ENCODE results near the gene TNFAIP8. TPM values are rescaled to one million over a fixed set of nuclear protein-coding genes. Genes with fewer than 3 reads are reported as not detected.

Gene TNFAIP8
- total RNA-seq, 4 donors from 2014 or later = 37.2 to 49.1 (median 43.3) TPM

- H3K4me1 ChIP-seq = peaks cover 30% of the 10 kb centered on the region
Measured at GRCh38 chr5:119397518-119398380, 41.9 kb downstream of the TNFAIP8 start.

GRCh38 chr5:119398727-119399466 is 43.1 kb downstream of the TNFAIP8 start:
- peak; percentile 85 to 88 for DNase-seq (ENCODE audit: low spot score in 2 of 2)
- Histone ChIP-seq H3K4me3 (no peak overlapping the region), H3K36me3 (no peaks in the 10 kb centered on the region), H3K27me3 (no peaks in the 10 kb centered on the region), H3K27ac (peak overlapping the region; percentile 74), H3K9me3 (no peaks in the 10 kb centered on the region), H3K4me1 (peaks cover 30% of the 10 kb centered on the region)
- 40% methylated on average over 12 of the region's 12 CpGs for WGBS
- no peak for TF ChIP-seq CTCF (IDR thresholded peaks at IDR 0.05)
- TF ChIP-seq POLR2A (IDR thresholded peaks at IDR 0.05) = no peak
- TF ChIP-seq EP300 (IDR thresholded peaks at IDR 0.05) = no peak
- TF ChIP-seq POLR2AphosphoS5 (IDR thresholded peaks at IDR 0.05) = peak; percentile 16 to 77 (median 74)

More at GRCh38 chr5:119397518-119398380, 41.9 kb downstream of the TNFAIP8 start:
- Histone ChIP-seq H3K36me3 (no peaks in the 10 kb centered on the region), H3K9me3 (no peaks in the 10 kb centered on the region), H3K4me3 (no peak overlapping the region), H3K27ac (peak overlapping the region; percentile 74), H3K27me3 (no peaks in the 10 kb centered on the region)
- TF ChIP-seq POLR2AphosphoS5 (IDR thresholded peaks at IDR 0.05) = no peak
- no peak for TF ChIP-seq POLR2A (IDR thresholded peaks at IDR 0.05)
- no peak for TF ChIP-seq CTCF (IDR thresholded peaks at IDR 0.05)
- TF ChIP-seq EP300 (IDR thresholded peaks at IDR 0.05) = no peak
- no peak for DNase-seq (ENCODE audit: low spot score in 2 of 2)
- WGBS = 56% methylated on average over 10 of the region's 10 CpGs

GRCh38 chr5:119400245-119400644 is 44.4 kb downstream of the TNFAIP8 start:
- WGBS = 67% methylated on average over 2 of the region's 2 CpGs
- Histone ChIP-seq H3K4me1 (peaks cover 30% of the 10 kb centered on the region), H3K27me3 (no peaks in the 10 kb centered on the region), H3K4me3 (no peak overlapping the region), H3K9me3 (no peaks in the 10 kb centered on the region), H3K27ac (peak overlapping the region; percentile 74), H3K36me3 (no peaks in the 10 kb centered on the region)
- TF ChIP-seq EP300 (IDR thresholded peaks at IDR 0.05) = no peak
- TF ChIP-seq CTCF (IDR thresholded peaks at IDR 0.05) = no peak
- TF ChIP-seq POLR2A (IDR thresholded peaks at IDR 0.05) = no peak
- no peak for TF ChIP-seq POLR2AphosphoS5 (IDR thresholded peaks at IDR 0.05)
- DNase-seq (ENCODE audit: low spot score in 2 of 2) = no peak

- H3K36me3 ChIP-seq = no peaks in the 10 kb centered on the region
- H3K4me1 ChIP-seq = peaks cover 30% of the 10 kb centered on the region
- WGBS = 83% methylated on average over 1 of the region's 1 CpG
- no peak overlapping the region for H3K4me3 ChIP-seq
- no peaks in the 10 kb centered on the region for H3K27me3 ChIP-seq
- no peak for DNase-seq (ENCODE audit: low spot score in 2 of 2)
- H3K27ac ChIP-seq = no peak overlapping the region
- H3K9me3 ChIP-seq = no peaks in the 10 kb centered on the region
- no peak for TF ChIP-seq POLR2AphosphoS5 (IDR thresholded peaks at IDR 0.05)
- TF ChIP-seq CTCF (IDR thresholded peaks at IDR 0.05) = no peak
- TF ChIP-seq EP300 (IDR thresholded peaks at IDR 0.05) = no peak
- no peak for TF ChIP-seq POLR2A (IDR thresholded peaks at IDR 0.05)
Measured at GRCh38 chr5:119402081-119402480, 46.3 kb downstream of the TNFAIP8 start.

GRCh38 chr5:119402555-119402954 is 46.7 kb downstream of the TNFAIP8 start:
- no peak for DNase-seq (ENCODE audit: low spot score in 2 of 2)
- peaks cover 26% of the 10 kb centered on the region for H3K4me1 ChIP-seq
- H3K27ac ChIP-seq = no peak overlapping the region
- no peaks in the 10 kb centered on the region for H3K36me3 ChIP-seq
- H3K4me3 ChIP-seq = no peak overlapping the region
- WGBS = 74% methylated on average over 4 of the region's 4 CpGs
- TF ChIP-seq POLR2AphosphoS5 (IDR thresholded peaks at IDR 0.05) = no peak
- TF ChIP-seq EP300 (IDR thresholded peaks at IDR 0.05) = no peak
- no peak for TF ChIP-seq CTCF (IDR thresholded peaks at IDR 0.05)
- no peak for TF ChIP-seq POLR2A (IDR thresholded peaks at IDR 0.05)
- no peaks in the 10 kb centered on the region for H3K9me3 ChIP-seq
- no peaks in the 10 kb centered on the region for H3K27me3 ChIP-seq

Measured in suprapubic skin (tissue), 4 donors.